Measurements from ENCODE around the gene USPL1. TPM values are rescaled to one million over a fixed set of nuclear protein-coding genes. Genes with fewer than 3 reads are reported as not detected.
A peak's percentile ranks its signal among the peaks of the same experiment; 100 is the strongest.

The USPL1 gene
- total and polyA plus RNA-seq, 4 donors = 4.1 to 13.0 (median 8.2) TPM

DNA sequence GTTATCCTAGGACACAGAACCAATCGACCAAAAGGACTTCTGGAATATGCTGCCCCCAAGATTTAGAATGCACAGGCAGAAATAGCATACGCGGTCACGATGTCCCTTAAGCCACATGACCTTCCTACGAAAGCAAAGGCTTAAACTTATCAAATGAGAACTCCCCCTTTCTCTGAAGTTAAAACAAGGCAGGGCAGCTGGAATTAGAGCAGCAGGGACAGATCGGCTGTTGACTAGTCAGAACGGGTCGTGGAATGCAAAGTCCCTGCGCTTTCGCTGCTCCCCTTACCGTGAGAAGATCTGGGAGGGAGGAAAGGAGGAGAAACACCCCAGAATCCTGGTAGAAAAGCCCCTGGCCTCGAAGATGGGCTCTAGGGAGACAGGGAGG is 799 bp upstream of the USPL1 start:
- WGBS = 0% methylated on average over 12 of the region's 12 CpGs
- Histone ChIP-seq H3K27ac (ENCODE audit: low read depth in 1 of 2, low read length in 2 of 2) (peak overlapping the region; percentile 100), H3K36me3 (ENCODE audit: control insufficient read depth in 4 of 4, insufficient read depth in 3 of 4, low read depth in 1 of 4, low read length in 3 of 4) (no peaks in the 10 kb centered on the region), H3K27me3 (ENCODE audit: control insufficient read depth in 4 of 4, insufficient read depth in 4 of 4, low read length in 3 of 4) (no peaks in the 10 kb centered on the region), H3K4me3 (ENCODE audit: low read depth in 1 of 3, low read length in 3 of 3) (peak overlapping the region; percentile 81 to 89 (median 88)), H3K4me1 (ENCODE audit: control insufficient read depth in 4 of 4, insufficient read depth in 4 of 4, low read length in 3 of 4) (peaks cover 2 to 25% (median 12%) of the 10 kb centered on the region in 4 donors), H3K9ac (ENCODE audit: low read depth in 1 of 2, low read length in 2 of 2) (peak overlapping the region; percentile 100), H3K9me3 (ENCODE audit: control insufficient read depth in 4 of 4, low read length in 3 of 4) (no peaks in the 10 kb centered on the region)
- TF ChIP-seq GABPA (IDR thresholded peaks at IDR 0.05 in 1 of 2, conservative IDR thresholded peaks at IDR 0.05 in 1 of 2) = no peak
- peak; percentile 97 for TF ChIP-seq TAF1 (conservative IDR thresholded peaks at IDR 0.05)
- TF ChIP-seq RAD21 (IDR thresholded peaks at IDR 0.05) = peak in 1 of 2 donors; percentile 51
- peak in 1 of 2 donors; percentile 22 for TF ChIP-seq RXRA (IDR thresholded peaks at IDR 0.05)
- TF ChIP-seq ZBTB33 (IDR thresholded peaks at IDR 0.05) = no peak
- no peak for TF ChIP-seq HNF4G (IDR thresholded peaks at IDR 0.05)
- peak; percentile 91 for TF ChIP-seq REST (IDR thresholded peaks at IDR 0.05)
- TF ChIP-seq SP1 (IDR thresholded peaks at IDR 0.05) = no peak
- peak in 1 of 2 donors; percentile 10 for TF ChIP-seq EGR1 (IDR thresholded peaks at IDR 0.05; ENCODE audit: low read depth in 2 of 2)
- TF ChIP-seq, protein P1, sequence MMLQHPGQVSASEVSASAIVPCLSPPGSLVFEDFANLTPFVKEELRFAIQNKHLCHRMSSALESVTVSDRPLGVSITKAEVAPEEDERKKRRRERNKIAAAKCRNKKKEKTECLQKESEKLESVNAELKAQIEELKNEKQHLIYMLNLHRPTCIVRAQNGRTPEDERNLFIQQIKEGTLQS (IDR thresholded peaks at IDR 0.05) = no peak
- TF ChIP-seq FOXA2 (IDR thresholded peaks at IDR 0.05) = no peak
- no peak for TF ChIP-seq CTCF (IDR thresholded peaks at IDR 0.05; ENCODE audit: low read depth, low read length, missing input control)
- no peak for DNase-seq (ENCODE audit: low spot score)

GRCh38 chr13:30618186-30618929 is 638 bp downstream of the USPL1 start:
- peak overlapping the region; percentile 67 to 91 (median 90) for H3K4me3 ChIP-seq (ENCODE audit: low read depth in 1 of 3, low read length in 3 of 3)
- H3K9me3 ChIP-seq (ENCODE audit: control insufficient read depth in 4 of 4, low read length in 3 of 4) = no peaks in the 10 kb centered on the region
- no peaks in the 10 kb centered on the region for H3K27me3 ChIP-seq (ENCODE audit: control insufficient read depth in 4 of 4, insufficient read depth in 4 of 4, low read length in 3 of 4)
- TF ChIP-seq, protein P1 (IDR thresholded peaks at IDR 0.05) = no peak
- no peak for TF ChIP-seq CTCF (IDR thresholded peaks at IDR 0.05; ENCODE audit: low read depth, low read length, missing input control)
- peak; percentile 40 for TF ChIP-seq TAF1 (conservative IDR thresholded peaks at IDR 0.05)
- peak in 1 of 2 donors; percentile 11 for TF ChIP-seq RXRA (IDR thresholded peaks at IDR 0.05)
- H3K4me1 ChIP-seq (ENCODE audit: control insufficient read depth in 4 of 4, insufficient read depth in 4 of 4, low read length in 3 of 4) = peaks cover 4 to 25% (median 12%) of the 10 kb centered on the region in 4 donors
- peak overlapping the region; percentile 61 to 98 for H3K9ac ChIP-seq (ENCODE audit: low read depth in 1 of 2, low read length in 2 of 2)
- peak overlapping the region; percentile 100 for H3K27ac ChIP-seq (ENCODE audit: low read depth in 1 of 2, low read length in 2 of 2)
- DNase-seq (ENCODE audit: low spot score) = peak; percentile 56
- H3K36me3 ChIP-seq (ENCODE audit: control insufficient read depth in 4 of 4, insufficient read depth in 3 of 4, low read depth in 1 of 4, low read length in 3 of 4) = peaks cover 0 to 7% (median under 1%) of the 10 kb centered on the region in 4 donors
- under 1% methylated on average over 21 of the region's 21 CpGs for WGBS

All from liver (tissue), 9 donors.